ENCODE data around the gene MEGF10.
A peak's percentile ranks its signal among the peaks of the same experiment; 100 is the strongest.

MEGF10 gene

GRCh38 chr5:127450046-127450445, 159.4 kb downstream of the MEGF10 start:
- DNase-seq = no peak

DNA sequence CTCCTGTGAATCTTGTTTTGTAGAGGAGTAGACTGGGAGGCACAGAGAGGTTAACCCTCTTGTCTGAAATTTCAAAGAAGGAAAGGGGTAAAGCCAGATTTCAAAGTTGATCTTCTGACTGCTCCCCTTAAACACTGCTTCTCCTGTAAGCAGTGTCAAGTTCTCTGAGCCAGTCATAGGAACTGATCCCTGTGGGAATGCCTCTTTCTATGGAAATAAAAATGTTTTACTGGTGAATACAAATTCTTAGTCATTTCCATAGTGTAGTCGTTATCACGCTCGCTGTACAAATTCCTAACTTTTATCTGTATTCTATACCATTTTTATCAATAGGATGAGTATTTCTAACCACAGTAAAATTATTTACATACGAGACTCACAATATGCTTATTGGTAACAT, 160.5 kb downstream of the MEGF10 start:
- DNase-seq = no peak

DNA sequence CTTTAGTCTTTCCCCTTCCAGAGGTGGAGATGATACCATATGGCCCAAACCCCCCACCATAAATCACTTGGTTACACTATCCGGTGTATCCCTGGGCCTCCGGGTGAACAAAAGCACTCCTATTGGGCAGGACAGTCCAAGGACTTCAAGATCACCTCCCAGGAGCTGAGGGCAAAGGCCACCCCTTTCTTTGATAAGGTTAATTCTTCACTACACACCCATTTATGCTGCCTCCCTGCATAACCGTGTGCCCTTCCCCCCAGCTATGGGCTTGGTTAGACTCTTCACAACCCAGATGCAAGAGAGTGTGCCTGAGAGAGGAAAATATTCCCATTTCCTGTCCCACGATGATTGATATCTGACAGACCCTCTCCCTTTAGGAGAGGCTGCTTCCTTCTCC, 162.0 kb downstream of the MEGF10 start:
- no peak for DNase-seq

- no peak for DNase-seq
These were observed 180.6 kb downstream of the MEGF10 start for GRCh38 chr5:127471211-127471610.

DNA sequence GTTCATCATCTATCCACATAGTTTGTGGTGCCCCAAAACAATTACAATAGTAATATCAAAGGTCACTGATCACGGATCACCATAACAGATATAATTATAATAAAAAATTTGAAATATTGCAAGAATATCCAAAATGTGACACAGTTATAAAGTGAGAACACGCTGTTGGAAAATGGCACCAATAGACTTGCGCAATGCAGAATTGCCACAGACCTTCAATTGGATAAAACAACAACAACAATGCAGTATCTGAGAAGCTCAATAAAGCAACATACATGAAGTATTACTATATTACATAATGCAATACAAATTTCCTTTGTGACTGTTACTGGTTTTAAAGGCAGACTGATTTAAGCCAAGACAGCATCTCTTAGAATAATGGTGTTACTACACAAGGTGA, 182.1 kb downstream of the MEGF10 start:
- DNase-seq = no peak

DNA sequence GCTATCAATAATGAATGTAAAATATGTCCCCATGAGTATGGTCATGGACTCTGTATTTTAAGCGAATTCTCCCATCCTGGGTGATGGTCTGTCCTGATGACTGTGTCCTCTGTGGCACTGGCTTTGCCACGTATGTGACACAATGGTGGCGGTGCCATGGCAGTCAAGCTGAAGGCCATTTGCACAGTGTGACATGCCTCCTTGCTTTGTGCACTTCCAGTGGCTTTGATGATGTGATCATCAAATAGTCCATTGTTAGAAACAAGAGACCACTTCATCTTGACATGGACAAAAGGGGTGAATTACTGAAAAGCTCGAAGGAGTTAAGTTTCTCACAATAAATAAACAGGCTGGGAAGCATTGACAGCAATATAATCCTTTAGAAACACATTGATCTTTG, 195.9 kb downstream of the MEGF10 start:
- DNase-seq = no peak

GRCh38 chr5:127492854-127493738, 202.5 kb downstream of the MEGF10 start:
- DNase-seq = peak; percentile 32

GRCh38 chr5:127498548-127498947, 208.0 kb downstream of the MEGF10 start:
- DNase-seq = no peak

DNA sequence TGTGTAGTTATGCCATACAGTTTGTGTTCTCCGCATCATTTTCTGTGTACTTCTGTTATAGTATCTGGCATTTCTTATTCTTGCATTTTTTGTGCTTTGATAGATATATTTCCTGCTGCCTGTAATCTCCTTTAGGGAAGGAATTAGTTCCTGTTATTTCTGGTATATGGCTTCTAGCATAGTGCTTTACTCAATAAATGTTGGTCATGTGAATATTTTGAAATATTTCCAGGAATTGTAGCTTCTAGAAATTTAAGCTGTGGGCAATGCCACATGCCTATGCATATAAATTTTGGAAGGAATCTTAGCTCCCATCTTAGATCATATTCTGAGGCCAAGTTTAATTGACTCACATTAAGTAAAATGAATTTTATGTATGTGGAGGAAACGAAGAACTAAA, 215.3 kb downstream of the MEGF10 start:
- DNase-seq = no peak

GRCh38 chr5:127506616-127507015, 216.0 kb downstream of the MEGF10 start:
- no peak for DNase-seq

GRCh38 chr5:127508644-127509373, 218.2 kb downstream of the MEGF10 start:
- no peak for DNase-seq
